Stimulated activated CD4-positive, alpha-beta T cell treated with anti-CD3 and anti-CD28 coated beads, Interleukin-12 subunit alpha, Interleukin-12 subunit beta, amount 100 ng/mL, for 24 hours (primary cell): ENCODE measurements around the gene GNA15.
A peak's percentile ranks its signal among the peaks of the same experiment; 100 is the strongest.

Source experiments
- DNase-seq, 2 experiments: peaks; one replicate each; pipeline ENCODE4 v3.0.0-alpha.2; 2020; ENCODE audit warnings: low read depth in 2 of 2

Gene GNA15

DNA sequence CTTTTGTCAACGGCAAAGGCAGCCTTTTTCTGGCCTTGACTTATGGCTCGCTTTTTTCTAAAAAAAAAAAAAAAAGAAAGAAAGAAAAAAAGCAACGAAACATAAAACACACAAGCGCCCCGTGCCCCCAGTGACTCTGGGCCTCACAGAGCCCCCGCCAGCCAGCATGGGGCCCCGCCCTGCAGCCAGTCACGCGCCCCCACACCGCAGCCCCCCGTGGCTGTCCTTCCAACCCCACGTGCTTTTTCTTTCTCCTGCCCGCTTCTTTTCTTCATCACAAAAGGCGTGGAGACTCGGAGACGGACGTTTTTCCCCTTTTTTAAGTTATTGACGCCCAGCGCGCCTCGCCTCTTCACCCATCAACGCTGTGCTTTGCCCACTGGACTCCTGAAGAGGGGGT is 14.4 kb upstream of the GNA15 start:
- DNase-seq = no peak

DNA sequence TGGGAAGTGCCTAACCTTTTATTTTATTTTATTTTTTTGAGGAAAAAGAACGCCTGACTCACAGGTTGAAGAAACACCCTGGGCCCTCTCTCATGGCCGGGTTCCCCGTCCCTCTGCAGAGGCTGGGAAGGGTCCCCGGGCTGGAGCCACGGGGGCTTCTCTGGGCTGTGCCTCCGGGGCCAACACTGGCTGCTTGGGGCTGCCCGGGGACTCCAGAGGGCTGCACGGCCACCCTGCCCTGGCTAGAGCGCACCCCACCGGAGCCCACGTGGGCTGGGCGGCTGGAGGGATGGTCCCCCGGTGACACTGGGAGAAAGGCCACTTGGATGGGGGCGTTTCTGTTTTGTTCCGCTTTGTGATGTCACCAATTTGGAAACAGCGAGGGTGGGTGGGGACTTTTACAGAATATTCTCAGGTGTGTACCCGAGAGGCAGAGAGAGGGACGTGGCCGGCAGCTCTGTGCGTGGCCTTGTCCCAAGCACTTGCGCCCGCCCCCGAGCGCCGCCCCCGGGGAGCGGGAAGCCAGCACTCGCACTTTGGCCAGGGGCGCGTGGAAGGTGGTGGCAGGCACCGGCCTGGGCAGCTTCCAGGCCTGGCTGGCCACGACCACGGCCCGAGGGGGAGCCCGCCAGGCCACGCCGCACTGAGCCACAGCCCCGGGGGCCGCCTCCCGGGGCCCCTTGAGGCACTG is 13.9 kb upstream of the GNA15 start:
- DNase-seq = no peak

DNA sequence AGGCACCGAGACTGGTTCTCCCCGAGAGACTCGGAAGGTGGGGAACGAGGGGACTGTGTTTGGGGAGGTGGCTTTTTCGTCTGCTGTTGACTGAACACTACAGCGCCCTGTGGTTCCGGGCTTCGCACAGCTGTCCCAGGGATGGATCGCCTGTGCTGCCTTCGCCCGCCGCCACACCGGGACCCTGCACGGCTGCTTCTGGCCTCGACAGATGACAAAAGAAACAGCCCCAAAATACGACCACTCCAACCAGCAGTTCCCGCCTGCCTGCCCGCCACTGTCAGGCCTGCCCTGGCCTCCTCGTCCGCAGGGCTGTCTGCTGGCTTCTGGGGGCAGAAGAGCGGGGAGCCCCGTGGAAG is 13.3 kb upstream of the GNA15 start:
- no peak for DNase-seq

DNA sequence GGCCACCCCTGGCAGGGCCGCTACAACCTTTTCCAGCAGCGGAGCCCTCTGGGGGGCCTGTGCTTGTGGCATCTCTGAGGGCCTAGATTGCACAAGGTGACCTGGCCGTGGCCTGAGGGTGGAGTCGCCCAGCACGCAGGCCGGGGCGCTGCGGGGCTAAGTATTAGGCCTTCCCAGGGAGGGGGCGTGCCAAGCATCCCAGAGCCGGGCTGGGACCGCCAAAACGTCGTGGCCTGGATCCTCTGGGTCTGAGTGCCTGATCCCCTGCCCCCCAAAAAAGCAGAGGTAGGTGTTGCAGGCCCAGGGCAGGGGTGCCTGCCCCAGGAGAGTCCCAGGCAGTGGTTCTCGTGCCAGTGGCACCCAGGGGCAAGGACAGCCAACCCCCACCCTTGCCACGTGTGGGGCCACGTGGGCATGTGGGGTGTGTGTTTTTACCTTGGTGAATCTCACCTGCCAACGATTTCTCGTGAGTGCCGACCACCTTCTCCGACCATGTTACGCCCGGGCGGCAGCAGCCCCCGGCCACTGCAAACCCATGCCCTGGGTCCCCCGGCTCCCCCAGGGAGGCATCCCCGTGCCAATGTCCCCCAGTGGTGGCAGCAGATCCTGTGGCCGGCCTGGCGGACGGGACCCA is 12.6 kb upstream of the GNA15 start:
- DNase-seq = no peak

DNA sequence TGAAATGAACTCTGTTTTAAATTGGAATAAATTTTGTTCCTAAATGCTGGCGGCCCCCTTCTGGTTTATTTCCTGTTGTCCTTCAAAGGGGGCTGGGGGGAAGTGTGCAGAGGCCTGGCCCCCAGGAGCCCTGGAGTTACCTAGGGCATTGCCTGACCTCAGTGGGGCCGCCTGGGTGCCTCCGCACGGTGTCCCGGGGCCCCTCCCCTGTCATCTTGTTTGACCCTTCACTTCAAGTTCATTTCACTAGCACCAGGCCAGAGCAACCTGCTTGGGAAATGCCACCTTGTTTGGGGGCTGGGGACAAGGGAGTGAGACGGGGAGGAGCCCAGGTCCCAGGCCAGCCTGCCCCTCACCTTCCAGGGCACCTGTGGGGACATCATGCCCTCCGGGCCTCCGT is 11.9 kb upstream of the GNA15 start:
- no peak for DNase-seq

DNA sequence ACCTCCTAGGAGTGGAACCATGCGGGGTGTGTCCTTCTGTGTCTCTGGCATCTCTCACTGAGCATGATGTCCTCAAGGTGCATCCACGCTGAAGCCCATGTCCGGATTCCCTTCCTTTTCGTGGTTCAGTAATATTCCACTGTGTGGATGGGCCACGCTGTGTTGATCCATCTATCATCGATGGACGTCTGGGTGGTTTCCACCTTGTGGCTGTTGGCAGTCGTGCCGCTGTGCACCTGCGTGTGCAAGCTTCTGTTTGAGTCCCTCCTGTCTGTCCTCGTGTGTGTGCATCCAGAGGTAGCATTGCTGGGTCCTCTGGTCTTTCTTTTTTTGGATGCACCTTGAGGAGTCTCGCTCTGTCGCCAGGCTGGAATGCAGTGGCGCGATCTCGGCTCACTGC is 11.2 kb upstream of the GNA15 start:
- no peak for DNase-seq

DNA sequence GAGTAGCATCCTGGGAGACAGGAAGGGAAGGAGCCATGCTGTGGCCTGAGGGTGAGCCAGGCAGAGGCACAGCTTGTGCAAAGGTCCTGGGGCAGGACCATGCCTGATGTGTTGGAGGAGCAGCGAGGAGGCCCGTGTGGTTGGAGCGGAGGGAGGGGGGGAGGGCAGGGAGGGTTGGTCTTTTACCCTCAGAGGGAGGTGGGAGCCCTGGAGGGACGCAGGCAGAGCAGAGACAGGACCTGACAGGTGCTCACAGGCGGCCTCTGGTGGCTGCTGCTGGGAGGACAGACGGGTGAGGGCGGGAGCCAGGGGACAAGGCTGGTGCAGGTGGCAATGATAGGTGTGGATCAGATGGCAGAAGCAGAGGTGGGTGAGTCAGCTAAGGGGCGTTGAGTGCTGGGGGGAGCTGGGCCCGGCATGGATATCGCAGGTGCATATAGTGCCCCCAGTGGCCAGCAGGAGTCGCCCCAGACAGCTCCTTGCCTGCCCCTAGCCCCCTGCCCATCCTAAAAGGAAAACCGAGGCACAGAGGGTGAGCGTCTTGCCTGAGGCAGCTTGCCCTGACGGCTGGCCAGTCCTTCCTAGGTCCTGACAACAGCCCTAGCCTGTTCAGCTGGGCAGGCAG is 9.8 kb upstream of the GNA15 start:
- DNase-seq = peak; percentile 51 to 82

DNA sequence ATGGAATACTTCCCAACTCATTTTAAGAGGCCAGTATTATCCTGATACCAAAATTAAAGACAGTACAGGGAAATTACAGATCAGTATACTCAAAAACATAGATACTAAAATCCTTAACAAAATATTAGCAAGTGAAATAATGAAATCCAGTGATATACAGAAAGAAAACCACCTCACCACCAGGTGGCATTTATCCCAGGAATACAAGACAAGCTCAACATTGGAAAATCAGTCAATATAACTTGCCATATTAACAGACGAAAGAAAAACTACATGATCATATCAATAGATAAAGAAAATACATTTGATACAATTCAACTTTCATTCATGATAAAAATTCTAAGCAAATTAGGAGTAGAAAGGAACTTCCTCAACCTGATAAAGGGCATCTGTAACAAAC is 6.7 kb upstream of the GNA15 start:
- no peak for DNase-seq

DNA sequence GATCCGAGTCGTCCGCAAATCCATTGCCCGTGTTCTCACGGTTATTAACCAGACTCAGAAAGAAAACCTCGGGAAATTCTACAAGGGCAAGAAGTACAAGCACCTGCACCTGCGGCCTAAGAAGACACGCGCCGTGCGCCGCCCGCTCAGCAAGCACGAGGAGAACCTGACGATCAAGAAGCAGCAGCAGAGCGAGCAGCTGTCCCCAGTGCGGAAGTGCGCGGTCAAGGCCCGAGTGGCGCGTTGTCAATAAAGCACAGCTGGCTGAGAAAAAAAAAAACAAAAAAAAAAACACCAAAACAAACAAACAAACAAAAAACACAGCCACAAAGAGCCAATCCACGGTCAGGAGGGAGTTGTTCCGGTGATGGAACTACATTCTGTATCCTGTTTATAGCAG is 4.7 kb upstream of the GNA15 start:
- DNase-seq = no peak

DNA sequence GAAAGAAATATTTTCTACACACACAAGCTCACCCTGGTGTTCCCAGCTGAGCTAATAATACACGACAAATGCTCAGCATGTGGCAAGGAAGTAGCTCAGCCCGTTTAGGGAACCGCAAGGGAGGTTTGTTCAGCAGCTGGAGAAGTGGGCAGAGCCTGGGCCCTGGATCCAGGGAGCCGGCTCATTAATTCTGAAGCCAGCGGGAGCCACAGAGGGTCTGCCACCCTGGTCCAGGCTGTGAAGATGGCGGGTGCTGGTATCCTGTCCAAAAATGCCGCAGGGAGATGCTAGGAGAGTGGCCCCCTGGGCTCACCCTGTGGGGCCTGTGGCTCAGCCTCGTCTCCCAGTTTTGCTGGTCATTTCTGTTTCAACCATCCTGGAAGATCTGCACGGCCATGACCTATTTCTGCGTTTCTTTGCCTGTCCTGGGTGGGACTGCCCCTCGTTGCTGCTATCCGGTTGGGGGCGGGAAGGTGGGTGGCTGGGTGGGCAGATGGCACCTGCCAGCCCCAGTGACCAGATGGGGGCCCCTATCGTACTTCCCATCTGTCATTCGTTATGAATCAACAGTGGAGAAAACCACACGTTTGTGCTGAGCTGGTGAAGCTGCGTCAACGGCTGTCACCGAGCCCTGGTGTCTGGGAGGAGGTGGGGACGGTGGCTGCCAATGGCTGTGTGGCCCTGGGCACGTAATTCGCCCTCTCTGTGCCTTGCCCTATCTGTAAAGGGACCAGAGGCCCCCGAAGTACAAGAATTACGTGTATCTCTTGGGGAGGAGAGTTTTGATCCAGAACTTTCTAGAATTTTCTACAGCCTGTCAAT is 2.7 kb upstream of the GNA15 start:
- peak; percentile 44 to 74 for DNase-seq

DNA sequence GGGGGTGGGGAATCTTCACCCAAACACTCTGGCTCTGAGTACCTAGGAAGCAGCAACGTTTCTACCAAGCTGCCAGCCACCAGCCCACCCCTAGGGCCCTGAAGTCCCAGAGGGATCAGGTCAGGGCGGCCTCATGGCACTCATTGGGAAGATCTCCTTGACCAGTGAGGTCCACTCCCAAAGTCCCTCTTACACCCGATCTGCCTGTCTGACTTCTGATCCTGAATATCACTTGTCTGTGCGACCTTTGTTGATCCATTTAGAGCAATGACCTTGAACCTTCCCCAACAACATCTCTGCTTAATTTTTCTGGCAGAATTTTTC is 2.1 kb upstream of the GNA15 start:
- DNase-seq = no peak

DNA sequence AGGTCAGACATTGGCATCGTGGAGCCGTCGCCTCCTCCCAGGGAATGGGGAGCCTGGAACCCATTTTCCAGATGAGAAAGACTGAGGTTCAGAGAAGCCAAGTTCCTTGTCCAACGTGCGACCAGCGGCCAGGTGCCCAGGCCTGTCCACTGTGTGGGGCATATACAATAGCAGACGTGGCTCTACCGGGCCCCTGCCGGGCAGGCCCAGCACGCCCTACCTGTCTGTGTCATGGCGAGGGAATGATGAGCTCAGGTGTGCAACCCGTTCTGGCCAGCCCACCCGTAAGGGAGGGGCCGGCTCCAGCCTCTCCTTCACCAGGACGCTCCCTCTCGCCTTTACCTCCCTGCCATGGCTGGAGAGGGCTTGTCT is 837 bp downstream of the GNA15 start:
- DNase-seq = no peak

DNA sequence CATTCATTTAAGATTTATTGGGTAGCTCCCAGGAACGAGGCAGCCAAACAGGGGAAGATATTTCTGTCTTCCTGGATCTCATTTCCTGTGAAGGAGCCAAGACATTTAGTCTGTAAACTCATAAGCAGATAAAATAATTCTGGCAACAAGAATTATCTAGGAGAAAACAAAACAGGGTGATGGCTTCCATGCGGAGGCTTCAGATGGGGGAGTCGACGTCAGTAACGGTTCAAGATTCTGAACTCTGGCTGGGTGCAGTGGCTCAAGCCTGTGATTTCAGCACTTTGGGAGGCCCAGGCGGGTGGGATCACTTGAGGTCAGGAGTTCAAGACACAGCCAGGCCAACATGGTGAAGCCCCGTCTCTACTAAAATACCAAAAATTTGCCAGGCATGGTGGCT is 1.3 kb downstream of the GNA15 start:
- no peak for DNase-seq

DNA sequence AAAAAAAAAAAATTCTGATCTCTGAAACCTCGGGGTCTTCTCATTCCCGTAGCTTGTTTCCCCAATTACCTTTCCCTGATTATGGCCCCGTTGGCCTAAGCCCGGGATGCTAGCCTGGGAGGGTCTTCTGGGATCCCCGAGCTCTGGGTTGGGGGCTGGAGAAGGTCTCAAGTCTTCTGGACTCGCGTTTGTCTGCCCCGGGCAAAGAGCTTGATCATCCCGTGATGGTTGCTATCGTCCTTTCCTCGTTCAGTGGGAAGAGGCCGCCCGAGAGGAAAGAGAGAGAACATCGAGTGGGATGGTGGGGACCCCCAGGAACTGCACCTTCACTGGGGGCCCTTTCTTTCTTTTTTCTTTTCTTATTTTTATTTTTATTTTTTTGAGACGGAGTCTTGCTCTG is 2.4 kb downstream of the GNA15 start:
- DNase-seq = no peak

DNA sequence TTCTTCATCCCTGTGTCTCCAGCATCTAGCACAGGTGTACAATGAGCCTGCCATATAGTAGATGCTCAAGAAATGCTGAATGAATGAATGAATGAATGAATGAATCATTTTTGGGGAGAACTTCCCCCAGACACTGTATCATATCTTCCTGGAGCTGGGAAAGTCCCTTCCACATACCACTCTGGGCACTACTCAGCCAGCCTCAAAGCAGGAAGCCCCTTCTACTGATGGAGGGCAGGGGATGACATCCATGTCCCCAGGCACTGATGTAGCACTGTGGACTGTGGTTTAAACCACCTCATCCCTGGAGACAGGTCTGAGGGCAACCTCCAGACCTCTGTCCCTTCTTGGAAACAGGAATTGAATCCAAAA is 4.8 kb downstream of the GNA15 start:
- DNase-seq = no peak

DNA sequence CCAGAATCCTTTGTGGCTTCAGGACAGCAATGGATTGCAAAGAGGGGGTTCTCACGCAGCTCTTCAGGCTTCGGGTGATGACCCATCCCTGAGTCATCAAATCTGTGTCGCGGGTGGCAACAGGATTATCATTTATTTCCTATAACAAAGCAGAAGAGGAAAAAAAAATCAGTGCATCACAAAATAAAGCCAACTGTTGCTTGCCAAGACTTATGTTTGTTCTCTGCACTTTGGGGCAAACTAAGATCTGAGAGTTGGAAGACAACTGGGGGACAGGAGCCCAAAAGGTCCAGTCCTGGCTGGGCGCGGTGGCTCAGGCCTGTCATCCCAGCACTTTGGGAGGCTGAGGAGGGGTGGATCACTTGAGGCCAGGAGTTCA is 6.4 kb downstream of the GNA15 start:
- peak; percentile 24 to 46 for DNase-seq

DNA sequence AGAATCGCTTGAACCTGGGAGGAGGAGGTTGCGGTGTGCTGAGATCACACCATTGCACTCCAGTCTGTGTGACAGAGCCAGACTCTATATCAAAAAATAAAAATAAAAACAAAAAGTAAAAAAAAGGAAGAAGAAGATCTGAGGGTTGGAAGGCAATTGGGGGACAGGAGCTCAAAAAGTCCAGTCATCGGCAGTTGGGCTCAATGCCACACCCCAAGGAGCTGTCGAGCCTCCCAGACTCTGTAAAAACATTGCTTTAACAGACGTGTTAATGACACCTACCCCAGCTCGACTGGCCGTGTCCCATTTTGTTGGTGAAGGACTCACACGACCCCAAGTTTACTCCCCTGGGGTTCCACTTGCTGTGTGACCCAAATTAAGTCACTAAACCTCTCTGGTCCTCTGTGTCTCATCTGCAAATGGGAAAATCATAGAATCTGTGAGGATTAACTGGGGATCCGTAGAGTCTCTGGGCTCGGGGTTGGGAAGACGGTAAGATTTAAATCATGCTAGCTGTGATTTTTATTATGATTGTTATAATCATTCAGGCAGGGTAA is 7.0 kb downstream of the GNA15 start:
- DNase-seq = no peak

DNA sequence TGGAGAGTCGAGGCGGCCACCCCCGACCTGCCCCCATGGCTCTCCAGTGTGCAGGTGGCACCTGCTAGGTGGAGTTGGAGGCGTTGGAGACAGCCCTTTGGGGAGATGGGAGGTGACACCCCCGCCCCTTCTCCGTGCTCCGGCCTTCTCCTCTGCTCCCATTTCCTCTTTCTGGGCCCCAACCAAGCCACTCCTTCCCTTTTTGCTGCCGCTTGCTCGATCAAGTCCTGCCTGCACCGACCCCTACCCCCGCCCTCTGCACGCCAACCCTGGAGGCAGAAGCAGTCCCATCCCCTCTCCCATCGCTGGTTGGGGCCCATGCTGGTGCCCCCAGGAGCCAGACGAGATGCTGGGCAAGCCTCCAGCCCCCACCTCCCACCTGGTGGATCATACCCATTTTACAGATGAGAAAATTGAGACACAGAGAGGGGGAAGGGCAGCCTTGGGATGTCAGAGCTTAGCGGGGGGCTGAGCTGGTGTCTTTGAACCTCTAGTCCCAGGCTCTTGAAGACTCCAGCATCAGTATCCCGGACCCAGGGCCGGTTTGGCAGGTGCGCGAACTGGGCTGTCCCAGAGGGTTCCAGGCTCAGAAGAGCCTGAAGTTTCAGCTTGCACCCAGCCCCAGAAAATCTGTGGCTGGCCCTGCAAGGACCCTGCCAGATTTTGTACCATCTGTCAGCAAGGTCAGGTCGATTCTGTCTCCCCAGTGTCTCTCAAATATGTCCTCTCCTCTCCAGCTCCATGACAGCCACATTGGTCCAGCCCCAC is 10.3 kb downstream of the GNA15 start:
- no peak for DNase-seq

DNA sequence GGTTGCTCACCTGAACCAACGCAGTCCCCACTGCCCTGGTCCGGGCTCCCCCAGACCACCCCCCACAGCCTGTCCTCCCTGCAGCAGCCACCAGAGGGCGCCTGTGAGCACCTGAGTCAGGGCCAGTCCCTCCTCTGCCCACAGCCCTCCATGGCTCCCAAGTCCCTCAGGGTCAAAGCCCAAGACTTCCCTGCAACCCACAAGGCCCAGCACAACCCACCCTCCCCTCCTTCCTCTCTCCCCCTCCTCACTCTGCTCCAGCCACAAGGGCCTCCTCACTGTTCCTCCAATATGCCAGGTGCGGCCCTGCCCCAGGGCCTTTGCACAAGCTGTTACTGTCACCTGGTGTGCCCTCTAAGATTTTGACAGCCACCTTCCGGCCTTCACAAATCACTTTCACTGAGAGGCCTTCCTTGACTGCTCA is 10.9 kb downstream of the GNA15 start:
- DNase-seq = peak; percentile 21 to 65

DNA sequence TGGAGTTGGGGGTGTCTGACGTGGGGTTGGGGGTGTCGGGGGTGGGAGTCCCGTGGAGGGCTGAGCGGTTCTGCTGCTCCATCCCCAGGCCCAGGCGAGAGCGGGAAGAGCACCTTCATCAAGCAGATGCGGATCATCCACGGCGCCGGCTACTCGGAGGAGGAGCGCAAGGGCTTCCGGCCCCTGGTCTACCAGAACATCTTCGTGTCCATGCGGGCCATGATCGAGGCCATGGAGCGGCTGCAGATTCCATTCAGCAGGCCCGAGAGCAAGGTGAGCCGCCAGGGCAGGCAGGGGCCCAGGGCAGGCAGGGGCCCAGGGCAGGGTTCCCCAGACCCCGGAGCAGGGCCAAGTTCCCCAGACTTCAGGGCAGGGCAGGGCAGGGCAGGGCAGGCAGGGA is 12.7 kb downstream of the GNA15 start:
- DNase-seq = no peak

DNA sequence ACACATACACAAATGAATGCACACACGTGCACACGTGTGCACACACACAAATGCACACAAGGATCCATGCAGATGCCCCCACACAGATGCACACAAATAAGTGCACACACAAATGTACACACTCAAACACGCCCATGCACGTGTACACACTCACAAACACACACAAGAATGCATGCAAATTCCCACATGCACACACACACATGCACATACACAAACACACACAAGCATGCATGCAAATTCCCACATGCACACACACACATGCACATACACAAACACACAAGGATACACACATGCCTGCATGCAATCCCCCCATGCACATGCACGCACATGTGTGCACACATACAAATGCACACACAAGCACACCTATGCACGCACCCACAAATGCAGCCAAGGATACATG is 13.3 kb downstream of the GNA15 start:
- DNase-seq = no peak
